ENCODE measurements around the gene RIT2.

DNA sequence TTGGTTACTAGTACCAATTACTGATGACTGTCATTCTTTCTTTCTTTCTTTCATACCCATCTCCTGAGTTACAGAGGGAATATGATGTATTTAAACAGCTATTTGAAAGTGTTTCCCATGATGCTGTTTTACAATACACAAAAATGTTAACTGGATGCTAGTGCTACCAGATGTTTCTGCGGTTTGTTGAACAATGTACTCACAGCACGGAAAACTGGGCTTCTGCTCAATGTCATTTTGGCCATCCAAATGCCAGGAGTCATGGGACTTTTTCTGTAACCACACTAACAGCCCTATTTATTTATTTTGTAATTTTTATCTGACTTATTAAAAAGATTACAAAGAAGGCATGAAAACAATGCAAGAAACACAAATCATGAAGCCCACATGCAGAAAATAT is 313.8 kb downstream of the RIT2 start:
- TF ChIP-seq, protein P1, sequence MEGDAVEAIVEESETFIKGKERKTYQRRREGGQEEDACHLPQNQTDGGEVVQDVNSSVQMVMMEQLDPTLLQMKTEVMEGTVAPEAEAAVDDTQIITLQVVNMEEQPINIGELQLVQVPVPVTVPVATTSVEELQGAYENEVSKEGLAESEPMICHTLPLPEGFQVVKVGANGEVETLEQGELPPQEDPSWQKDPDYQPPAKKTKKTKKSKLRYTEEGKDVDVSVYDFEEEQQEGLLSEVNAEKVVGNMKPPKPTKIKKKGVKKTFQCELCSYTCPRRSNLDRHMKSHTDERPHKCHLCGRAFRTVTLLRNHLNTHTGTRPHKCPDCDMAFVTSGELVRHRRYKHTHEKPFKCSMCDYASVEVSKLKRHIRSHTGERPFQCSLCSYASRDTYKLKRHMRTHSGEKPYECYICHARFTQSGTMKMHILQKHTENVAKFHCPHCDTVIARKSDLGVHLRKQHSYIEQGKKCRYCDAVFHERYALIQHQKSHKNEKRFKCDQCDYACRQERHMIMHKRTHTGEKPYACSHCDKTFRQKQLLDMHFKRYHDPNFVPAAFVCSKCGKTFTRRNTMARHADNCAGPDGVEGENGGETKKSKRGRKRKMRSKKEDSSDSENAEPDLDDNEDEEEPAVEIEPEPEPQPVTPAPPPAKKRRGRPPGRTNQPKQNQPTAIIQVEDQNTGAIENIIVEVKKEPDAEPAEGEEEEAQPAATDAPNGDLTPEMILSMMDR (IDR thresholded peaks at IDR 0.05), result no peak
- TF ChIP-seq POLR2A (IDR thresholded peaks at IDR 0.05), result no peak

All from ovary (tissue), 3 donors.